Coronary artery (tissue), 2 donors: ENCODE measurements around the gene GPN3.

ENCODE experiments used
- DNase-seq: peaks from one replicate; pipeline ENCODE4 v3.0.0-alpha.2; 2017; ENCODE audit warnings: low spot score
- H3K27ac ChIP-seq, 2 donors: fragments of 200-600 bp; sonication (generic); one replicate each; pipeline ENCODE4 v1.5.1; 2016 to 2019
- H3K4me3 ChIP-seq: fragments of 200-600 bp; sonication (generic); 2 replicates; pipeline ENCODE4 v1.5.1; 2016; ENCODE audit warnings: mild to moderate bottlenecking, moderate library complexity
- CTCF ChIP-seq: fragments of 200-600 bp; sonication (generic); IDR thresholded peaks from one replicate; pipeline ENCODE4 v1.5.1; 2019; ENCODE audit warnings: antibody characterized with exemption

GPN3 gene

GRCh38 chr12:110468214-110469048 lies at the start of gene GPN3, which contains the start of gene FAM216A:
Gene GPN3 (minus strand): TSS chr12:110468257. CDS start chr12:110468203, 54 bp downstream.
Gene FAM216A (plus strand): TSS chr12:110468845. CDS start chr12:110468876, 31 bp downstream.
- TF ChIP-seq CTCF: no peak
- peak within 1 kb of the TSS; percentile 95 to 97 for H3K27ac ChIP-seq
- peak within 1 kb of the TSS; percentile 82 for H3K4me3 ChIP-seq
- DNase-seq: peak; percentile 97

GRCh38 chr12:110516995-110517394 lies 48.9 kb upstream of the GPN3 start:
- Histone ChIP-seq H3K4me3 (no peak overlapping the region), H3K27ac (no peak overlapping the region)
- no peak for DNase-seq
- TF ChIP-seq CTCF: no peak

- Histone ChIP-seq H3K27ac (no peak overlapping the region), H3K4me3 (no peak overlapping the region)
- no peak for TF ChIP-seq CTCF
- no peak for DNase-seq
These were observed 46.3 kb upstream of the GPN3 start for GRCh38 chr12:110514363-110514762.

GRCh38 chr12:110513842-110514241 lies 45.8 kb upstream of the GPN3 start:
- no peak overlapping the region for H3K27ac ChIP-seq
- TF ChIP-seq CTCF: no peak
- no peak overlapping the region for H3K4me3 ChIP-seq
- no peak for DNase-seq

GRCh38 chr12:110508071-110508586 lies 40.1 kb upstream of the GPN3 start:
- H3K4me3 ChIP-seq: no peak overlapping the region
- H3K27ac ChIP-seq: no peak overlapping the region
- TF ChIP-seq CTCF: no peak
- DNase-seq: no peak

- no peak overlapping the region for H3K27ac ChIP-seq
- no peak overlapping the region for H3K4me3 ChIP-seq
- no peak for DNase-seq
- TF ChIP-seq CTCF: no peak
These were observed 37.3 kb upstream of the GPN3 start for GRCh38 chr12:110505332-110505731.

GRCh38 chr12:110503432-110503831 lies 35.4 kb upstream of the GPN3 start:
- no peak overlapping the region for H3K4me3 ChIP-seq
- TF ChIP-seq CTCF: no peak
- no peak for DNase-seq
- no peak overlapping the region for H3K27ac ChIP-seq
